GDM1 (cell line): Measurements from ENCODE around the gene CBX4.
A peak's percentile ranks its signal among the peaks of the same experiment; 100 is the strongest.

Experiments used
- DNase-seq: peaks from one replicate; lab custom pipeline; 2025; lab: John Stamatoyannopoulos, UW

The CBX4 gene

GRCh38 chr17:79829004-79829403 lies 10.2 kb downstream of the CBX4 start:
- no peak for DNase-seq

DNA sequence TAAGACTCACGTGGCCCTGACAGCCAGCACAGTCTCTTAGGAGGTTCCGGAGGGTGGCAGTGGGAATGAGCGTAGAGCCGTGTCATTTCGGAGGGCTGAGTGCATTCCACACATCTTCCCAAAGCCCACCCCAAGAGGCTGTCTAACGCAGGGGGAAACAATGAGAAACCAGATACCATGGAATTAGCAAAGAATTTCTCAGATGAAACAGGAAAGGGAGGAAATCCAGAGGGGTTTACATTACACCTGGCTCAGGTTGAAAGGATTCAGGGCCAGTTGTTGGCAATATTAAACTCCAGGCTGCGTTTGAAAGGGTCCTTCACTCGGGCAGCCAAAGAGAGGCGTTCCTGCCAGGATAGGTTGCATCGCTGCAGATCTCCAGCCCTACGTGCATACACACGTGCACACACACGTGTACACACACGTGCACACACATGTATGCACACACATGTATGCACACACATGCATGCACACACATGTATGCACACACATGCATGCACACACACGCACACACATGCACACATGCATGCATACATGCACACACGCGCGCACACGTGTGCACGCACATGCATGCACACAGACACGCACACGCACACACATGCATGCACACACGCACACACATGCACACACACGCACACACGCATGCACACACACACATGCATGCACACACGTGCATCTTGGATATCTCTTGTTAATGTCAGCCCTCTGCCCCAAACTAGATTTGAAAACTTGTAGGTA lies 12.2 kb downstream of the CBX4 start:
- DNase-seq = no peak

- peak; percentile 63 for DNase-seq
Observed at GRCh38 chr17:79826204-79826680, 13.0 kb downstream of the CBX4 start.

- no peak for DNase-seq
Observed at GRCh38 chr17:79825580-79825921, 13.7 kb downstream of the CBX4 start.

DNA sequence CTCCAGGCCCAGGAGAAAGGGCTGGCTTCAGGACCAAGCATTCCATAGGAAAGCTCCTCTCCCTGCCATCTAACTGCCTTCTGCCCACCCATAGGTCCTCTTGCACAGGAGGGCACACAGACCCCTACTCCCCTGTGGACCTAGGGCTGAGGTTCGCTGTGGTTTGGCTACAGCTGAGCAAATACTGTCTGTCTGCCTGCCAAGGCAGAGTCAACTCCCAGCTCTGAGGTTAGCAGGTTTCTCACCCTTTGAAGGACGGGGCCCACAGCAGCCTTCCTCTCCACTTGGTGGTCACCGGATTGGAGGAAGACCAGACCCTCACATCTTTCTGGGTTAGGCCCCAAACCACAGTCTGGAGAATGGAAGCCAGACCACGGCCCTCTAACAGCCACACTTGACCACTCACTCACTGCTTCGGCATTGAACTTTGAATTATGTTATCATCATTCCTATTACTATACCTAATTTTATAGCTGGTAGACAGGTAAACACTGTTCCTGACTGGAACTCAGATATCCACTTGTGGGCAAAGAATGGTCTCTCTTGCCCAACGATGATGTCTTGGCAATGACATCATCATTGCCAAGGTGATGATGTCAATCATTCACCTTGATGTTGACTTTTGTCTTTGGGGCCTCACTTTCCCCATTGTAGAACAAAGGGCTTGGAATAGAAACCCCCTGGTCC lies 14.2 kb downstream of the CBX4 start:
- no peak for DNase-seq

GRCh38 chr17:79824234-79824633 lies 15.0 kb downstream of the CBX4 start:
- no peak for DNase-seq

GRCh38 chr17:79822583-79823124 lies 16.6 kb downstream of the CBX4 start:
- no peak for DNase-seq

DNA sequence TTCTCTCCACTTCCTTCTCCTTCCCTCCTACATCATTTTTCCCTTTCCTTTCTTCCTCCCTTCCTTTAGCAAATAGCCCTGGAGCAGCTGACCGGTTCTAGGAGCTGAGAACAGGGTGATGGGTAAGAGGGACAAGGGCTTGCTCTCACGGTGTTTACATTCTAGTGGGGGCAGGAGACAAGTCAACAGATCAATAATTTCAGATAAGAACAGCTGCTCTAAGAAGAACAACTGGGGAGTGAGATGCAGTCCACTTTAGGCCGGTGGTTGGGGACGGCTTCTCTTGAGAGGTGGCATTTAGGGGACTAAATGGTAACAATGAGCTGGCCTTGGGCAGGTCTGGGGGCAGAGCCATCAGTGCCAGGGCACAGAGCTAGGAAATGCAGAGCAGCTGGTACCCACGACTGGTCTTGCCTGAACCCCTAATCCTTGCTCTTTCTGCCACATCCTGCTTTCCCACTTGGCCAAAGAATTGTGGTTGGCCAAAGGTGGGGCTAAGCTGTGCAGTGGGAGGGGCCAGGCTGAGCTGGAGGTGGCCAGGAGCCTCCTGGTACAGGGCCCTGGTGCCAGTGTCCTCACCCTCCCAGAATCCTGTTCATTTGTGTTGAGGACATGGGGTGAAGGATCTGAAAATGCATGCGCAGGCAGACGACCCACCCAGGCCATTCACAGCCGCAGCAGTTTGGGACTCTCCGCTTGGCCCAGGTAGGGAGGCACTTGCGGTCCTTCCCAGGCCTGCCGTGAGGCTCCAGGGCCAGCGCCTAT lies 17.7 kb downstream of the CBX4 start:
- DNase-seq = no peak

GRCh38 chr17:79820959-79821330 lies 18.3 kb downstream of the CBX4 start:
- no peak for DNase-seq

DNA sequence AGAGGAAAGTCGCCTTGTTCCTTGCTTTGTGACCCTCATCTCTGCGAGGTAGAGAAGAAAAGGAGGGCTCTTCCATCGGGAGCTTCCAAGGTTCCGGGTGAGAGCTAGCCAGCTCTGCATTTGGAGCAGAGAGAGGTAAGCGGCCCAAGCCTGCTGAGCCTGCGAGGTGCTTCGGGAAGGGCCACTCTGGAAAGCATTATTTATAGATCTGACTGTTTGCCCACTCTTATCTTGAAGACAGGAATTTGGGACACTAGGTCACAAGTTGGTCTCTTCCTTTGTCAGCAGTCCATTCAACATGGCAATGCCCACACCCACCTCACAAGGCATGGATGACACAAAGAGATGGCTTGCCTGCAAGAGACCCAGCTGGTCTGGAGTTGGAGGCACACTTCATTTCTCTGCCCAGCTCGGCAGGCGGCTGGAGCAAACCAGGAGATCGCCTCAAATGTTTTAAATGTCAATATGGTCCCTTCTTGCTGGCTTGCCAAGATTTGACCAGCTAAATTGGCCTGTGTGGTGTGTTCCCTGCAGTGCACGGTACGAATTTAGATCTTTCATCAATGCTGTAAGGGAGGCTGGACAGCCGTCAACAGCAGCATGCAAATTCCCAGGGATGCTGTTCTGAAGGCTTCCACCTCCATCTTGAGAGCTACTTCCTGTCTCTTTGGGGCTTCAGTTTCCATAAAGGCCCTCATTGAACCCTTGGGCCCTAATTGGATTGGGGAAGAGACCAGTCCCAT lies 19.5 kb downstream of the CBX4 start:
- no peak for DNase-seq

DNA sequence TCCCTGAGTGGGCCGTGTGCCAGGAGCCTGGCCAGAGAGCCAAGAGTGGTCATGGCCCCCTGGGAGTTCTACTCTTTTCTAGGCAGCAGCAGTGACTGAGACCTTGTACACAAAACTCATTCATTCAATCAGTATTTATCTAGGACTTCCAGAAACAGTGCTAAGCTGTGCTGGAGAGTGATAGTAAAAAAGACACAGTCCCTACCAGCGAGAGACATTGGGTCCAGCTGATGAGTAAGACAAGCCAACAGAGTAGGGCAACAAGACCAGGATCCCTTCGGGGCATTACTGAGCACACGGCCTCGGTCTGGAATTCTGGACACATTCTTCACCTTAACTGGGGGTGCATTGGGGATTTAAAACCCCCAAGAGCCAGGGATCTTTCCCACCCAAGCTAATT lies 20.2 kb downstream of the CBX4 start:
- no peak for DNase-seq

- no peak for DNase-seq
Observed at GRCh38 chr17:79818026-79818758, 21.0 kb downstream of the CBX4 start.

GRCh38 chr17:79815836-79816461 lies 23.3 kb downstream of the CBX4 start:
- no peak for DNase-seq

GRCh38 chr17:79814974-79815835 lies 24.0 kb downstream of the CBX4 start:
- no peak for DNase-seq

GRCh38 chr17:79814127-79814973 lies 24.9 kb downstream of the CBX4 start:
- no peak for DNase-seq

DNA sequence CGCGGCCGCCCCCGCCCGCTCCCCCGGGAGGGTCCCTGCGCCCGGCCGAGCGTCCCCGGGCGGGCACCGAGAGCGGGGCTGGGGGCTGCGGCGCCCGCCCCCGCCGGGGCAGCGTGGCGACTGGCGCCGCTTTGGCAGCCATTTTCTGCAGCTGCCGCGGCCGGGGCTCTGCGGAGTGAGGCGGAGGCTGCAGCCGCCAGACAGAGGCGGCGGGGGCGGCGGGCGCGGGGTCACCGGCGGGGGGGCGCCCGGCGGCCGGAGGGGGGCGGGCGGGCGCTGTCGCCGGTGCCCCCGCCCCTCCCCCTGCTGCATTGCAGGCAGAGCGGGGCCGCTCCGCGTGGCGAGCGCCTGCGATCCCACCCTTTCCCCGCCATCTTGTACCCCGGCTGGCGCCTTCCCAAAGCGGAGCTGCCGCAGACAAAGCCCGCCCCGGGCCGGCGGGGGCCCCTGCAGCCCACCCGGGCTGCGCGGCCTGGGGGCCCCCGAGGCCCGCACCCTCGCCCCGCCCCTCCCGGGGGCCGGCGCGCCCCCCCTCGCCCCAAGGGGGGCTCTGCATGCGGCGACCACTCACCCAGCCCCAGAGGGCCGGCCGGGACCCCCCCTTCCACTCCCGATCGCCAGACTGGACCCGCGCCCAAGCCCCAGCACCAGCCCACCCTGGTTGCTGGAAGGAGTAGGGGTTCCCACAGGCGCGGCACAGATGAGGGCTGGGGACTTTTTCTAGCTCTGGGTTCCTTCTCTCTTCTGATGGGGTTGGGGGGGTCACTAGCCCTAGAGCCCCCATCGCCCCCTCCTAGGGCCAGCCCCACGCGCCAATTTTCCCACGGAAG lies 25.7 kb downstream of the CBX4 start:
- DNase-seq = no peak

- no peak for DNase-seq
Observed at GRCh38 chr17:79812353-79813258, 26.6 kb downstream of the CBX4 start.
